Stimulated activated naive CD8-positive, alpha-beta T cell treated with anti-CD3 and anti-CD28 coated beads, Interleukin-15, Interleukin-2, amounts not matched to agents 100 ng/mL and 50 ng/mL, for 24 hours (primary cell): ENCODE results near the gene TMEM131.

ENCODE experiments used
- H3K27ac Mint-ChIP-seq: one replicate; pipeline ENCODE4 v1.8.0; 2021; ENCODE audit warnings: mild to moderate bottlenecking, mixed read lengths
- H3K27me3 Mint-ChIP-seq: one replicate; pipeline ENCODE4 v1.8.0; 2021; ENCODE audit warnings: mixed read lengths
- H3K36me3 Mint-ChIP-seq: one replicate; pipeline ENCODE4 v1.8.0; 2021; ENCODE audit warnings: low read depth, mixed read lengths
- H3K4me1 Mint-ChIP-seq: one replicate; pipeline ENCODE4 v1.8.0; 2021; ENCODE audit warnings: low read depth, mixed read lengths
- H3K4me3 Mint-ChIP-seq: one replicate; pipeline ENCODE4 v1.8.0; 2021; ENCODE audit warnings: mild to moderate bottlenecking, mixed read lengths
- H3K9me3 Mint-ChIP-seq: one replicate; pipeline ENCODE4 v1.8.0; 2021; ENCODE audit warnings: mixed read lengths

The TMEM131 gene

DNA sequence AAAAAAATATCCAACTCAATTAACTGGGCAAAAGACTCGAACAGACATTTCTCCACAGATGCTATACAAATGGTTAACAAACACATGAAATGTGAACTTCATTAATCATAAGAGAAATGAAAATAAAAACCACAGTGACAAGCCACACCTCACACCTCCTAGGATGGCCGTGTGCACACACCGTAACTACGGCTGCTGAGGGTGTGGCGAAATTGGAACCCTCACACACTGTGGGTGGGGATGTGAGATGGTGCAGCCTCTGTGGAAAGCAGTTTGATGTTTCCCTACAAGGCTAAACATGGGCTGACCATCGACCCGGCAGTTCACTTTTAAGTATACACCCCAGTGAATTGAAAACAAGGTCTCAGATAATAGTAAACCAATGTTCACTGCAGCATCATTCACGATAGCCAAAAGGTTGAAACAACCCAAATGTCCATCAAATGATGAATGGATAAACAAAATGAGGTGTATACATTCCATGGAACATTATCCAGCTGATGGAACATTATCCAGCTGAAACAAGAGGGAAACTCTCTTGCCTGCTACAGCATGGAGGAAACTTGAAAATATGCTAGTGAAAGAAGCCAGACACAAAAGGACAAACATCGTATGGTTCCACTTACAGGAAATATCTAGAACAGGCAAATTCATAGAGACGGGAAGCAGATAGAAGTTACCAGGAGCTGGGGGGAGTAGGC, 250.1 kb downstream of the TMEM131 start:
- peak overlapping the region; percentile 47 for H3K27ac Mint-ChIP-seq
- no peaks in the 10 kb centered on the region for H3K27me3 Mint-ChIP-seq
- peaks cover 27% of the 10 kb centered on the region for H3K36me3 Mint-ChIP-seq
- peaks cover 78% of the 10 kb centered on the region for H3K4me1 Mint-ChIP-seq
- H3K4me3 Mint-ChIP-seq, result no peak overlapping the region
- no peaks in the 10 kb centered on the region for H3K9me3 Mint-ChIP-seq

DNA sequence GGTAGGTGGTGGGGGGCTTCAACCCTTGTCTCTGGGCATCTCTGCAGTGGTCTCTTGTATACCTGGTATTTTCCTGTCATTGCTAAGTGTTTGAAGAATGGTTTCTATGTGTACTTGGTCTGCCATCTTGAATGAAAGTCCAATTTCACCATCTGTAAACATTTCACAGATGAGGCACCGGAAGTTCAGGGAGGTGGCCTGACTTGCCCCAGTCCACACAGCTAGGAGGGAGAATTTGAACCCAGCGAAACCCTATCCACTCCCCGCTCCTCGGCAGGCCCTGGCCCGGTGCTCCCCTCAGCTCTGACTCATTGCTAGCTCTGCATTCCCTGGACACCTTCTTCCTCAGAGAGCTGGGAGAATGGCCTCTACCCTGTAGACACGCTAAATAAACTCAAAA, 251.8 kb downstream of the TMEM131 start:
- H3K9me3 Mint-ChIP-seq, result no peaks in the 10 kb centered on the region
- no peaks in the 10 kb centered on the region for H3K27me3 Mint-ChIP-seq
- peaks cover 37% of the 10 kb centered on the region for H3K36me3 Mint-ChIP-seq
- H3K27ac Mint-ChIP-seq, result peak overlapping the region; percentile 22
- no peak overlapping the region for H3K4me3 Mint-ChIP-seq
- H3K4me1 Mint-ChIP-seq, result peaks cover 83% of the 10 kb centered on the region

DNA sequence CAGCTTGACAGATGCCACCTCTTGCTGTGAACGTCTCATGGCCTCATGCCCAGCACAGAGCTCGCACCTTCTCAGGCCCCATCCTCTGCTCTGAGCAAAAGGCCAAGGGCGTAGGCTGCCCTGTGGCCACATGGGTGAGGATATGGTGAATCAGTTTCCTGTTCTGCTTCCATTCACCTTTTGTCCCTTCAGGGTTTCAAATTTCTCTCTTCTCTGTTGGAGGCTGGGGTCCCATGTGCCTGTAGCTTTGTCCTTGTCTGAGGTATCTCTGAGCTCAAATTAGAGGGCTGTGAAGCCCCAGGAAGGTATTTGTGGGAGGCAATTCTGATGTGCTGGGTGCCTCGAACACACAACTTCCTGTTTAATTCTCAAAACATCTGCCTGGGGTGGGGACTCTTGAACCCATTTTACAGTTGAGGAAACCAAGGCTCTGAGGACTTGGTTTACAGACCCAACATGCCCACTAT, 253.3 kb downstream of the TMEM131 start:
- peak overlapping the region; percentile 78 for H3K27ac Mint-ChIP-seq
- H3K4me1 Mint-ChIP-seq, result peaks cover 75% of the 10 kb centered on the region
- H3K9me3 Mint-ChIP-seq, result no peaks in the 10 kb centered on the region
- H3K36me3 Mint-ChIP-seq, result peaks cover 47% of the 10 kb centered on the region
- H3K4me3 Mint-ChIP-seq, result no peak overlapping the region
- H3K27me3 Mint-ChIP-seq, result no peaks in the 10 kb centered on the region

- Mint-ChIP-seq H3K27me3 (no peaks in the 10 kb centered on the region), H3K27ac (peak overlapping the region; percentile 78), H3K9me3 (no peaks in the 10 kb centered on the region), H3K36me3 (peaks cover 51% of the 10 kb centered on the region), H3K4me1 (peaks cover 69% of the 10 kb centered on the region), H3K4me3 (peak overlapping the region; percentile 4)
Measured at GRCh38 chr2:97741686-97742085, 254.1 kb downstream of the TMEM131 start.

DNA sequence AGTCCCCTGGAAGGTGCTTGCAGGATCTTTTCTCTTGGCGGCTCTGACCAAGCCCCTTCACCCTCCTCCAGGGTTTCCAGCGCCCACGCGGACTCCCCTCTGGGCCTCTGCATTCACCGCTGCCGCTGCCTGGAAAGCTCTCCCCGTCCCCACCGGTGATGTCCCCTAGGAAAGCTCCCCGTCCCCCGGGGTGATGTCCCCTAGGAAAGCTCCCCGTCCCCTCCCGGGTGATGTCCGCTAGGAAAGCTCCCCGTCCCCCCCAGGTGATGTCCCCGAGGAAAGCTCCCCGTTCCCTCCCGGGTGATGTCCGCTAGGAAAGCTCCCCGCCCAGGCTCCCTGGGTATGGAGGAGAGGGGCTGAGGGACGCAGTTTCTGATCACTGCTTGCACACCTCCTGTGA, 254.5 kb downstream of the TMEM131 start:
- no peaks in the 10 kb centered on the region for H3K9me3 Mint-ChIP-seq
- H3K27me3 Mint-ChIP-seq, result no peaks in the 10 kb centered on the region
- H3K36me3 Mint-ChIP-seq, result peaks cover 56% of the 10 kb centered on the region
- H3K4me1 Mint-ChIP-seq, result peaks cover 65% of the 10 kb centered on the region
- no peak overlapping the region for H3K27ac Mint-ChIP-seq
- H3K4me3 Mint-ChIP-seq, result no peak overlapping the region

DNA sequence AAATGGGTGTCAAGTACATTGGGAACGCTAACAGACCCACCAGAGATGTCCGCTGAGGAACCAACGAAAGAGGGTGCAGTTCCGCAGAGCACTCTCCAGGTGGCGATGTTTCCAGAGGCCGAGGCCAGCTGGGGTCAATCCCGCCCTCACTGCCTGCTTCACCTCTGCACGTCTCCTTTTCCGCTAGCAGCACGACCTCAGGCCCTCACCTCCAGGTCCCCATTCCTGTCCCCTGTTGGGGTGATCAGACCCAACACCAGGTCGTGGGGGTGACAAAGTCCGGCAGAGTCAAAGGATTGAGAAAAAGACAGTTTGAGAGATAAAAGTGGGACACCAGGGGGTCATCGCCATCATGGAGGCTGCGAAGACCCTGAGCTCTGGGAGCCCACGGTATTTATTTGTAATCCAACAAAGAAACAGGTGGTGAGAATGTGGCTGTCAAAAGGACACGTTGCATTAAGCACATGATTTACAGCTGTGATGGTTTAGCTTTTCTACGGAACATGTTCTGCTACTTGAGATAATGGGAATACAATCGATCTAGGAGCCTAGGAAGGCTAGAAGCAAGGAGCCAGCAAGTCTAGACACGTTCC, 255.1 kb downstream of the TMEM131 start:
- H3K27me3 Mint-ChIP-seq, result no peaks in the 10 kb centered on the region
- no peaks in the 10 kb centered on the region for H3K9me3 Mint-ChIP-seq
- peaks cover 60% of the 10 kb centered on the region for H3K4me1 Mint-ChIP-seq
- H3K4me3 Mint-ChIP-seq, result no peak overlapping the region
- peaks cover 58% of the 10 kb centered on the region for H3K36me3 Mint-ChIP-seq
- H3K27ac Mint-ChIP-seq, result peak overlapping the region; percentile 61

DNA sequence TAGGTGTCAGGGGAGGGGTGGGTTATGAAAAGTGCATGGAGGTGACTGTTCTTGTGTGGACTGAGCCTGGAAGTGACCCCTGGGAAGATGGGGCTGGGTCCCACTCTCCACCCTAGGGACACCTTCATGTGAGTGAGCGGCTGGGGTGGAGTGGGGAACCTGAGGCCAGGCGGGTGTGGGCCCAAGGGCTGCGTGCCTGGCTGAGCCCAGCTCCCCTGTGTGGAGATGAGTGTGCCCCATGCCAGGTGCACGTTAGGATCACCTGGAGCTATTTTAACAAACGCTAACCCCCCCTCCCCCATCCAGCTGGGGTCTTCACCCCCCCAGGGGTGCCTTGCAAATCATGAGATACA, 255.9 kb downstream of the TMEM131 start:
- H3K27me3 Mint-ChIP-seq, result no peaks in the 10 kb centered on the region
- no peak overlapping the region for H3K27ac Mint-ChIP-seq
- H3K9me3 Mint-ChIP-seq, result no peaks in the 10 kb centered on the region
- no peak overlapping the region for H3K4me3 Mint-ChIP-seq
- H3K4me1 Mint-ChIP-seq, result peaks cover 52% of the 10 kb centered on the region
- peaks cover 58% of the 10 kb centered on the region for H3K36me3 Mint-ChIP-seq

- Mint-ChIP-seq H3K36me3 (peaks cover 55% of the 10 kb centered on the region), H3K4me1 (peaks cover 46% of the 10 kb centered on the region), H3K4me3 (no peak overlapping the region), H3K9me3 (no peaks in the 10 kb centered on the region), H3K27ac (peak overlapping the region; percentile 43), H3K27me3 (no peaks in the 10 kb centered on the region)
Measured at GRCh38 chr2:97739020-97739892, 256.5 kb downstream of the TMEM131 start.

DNA sequence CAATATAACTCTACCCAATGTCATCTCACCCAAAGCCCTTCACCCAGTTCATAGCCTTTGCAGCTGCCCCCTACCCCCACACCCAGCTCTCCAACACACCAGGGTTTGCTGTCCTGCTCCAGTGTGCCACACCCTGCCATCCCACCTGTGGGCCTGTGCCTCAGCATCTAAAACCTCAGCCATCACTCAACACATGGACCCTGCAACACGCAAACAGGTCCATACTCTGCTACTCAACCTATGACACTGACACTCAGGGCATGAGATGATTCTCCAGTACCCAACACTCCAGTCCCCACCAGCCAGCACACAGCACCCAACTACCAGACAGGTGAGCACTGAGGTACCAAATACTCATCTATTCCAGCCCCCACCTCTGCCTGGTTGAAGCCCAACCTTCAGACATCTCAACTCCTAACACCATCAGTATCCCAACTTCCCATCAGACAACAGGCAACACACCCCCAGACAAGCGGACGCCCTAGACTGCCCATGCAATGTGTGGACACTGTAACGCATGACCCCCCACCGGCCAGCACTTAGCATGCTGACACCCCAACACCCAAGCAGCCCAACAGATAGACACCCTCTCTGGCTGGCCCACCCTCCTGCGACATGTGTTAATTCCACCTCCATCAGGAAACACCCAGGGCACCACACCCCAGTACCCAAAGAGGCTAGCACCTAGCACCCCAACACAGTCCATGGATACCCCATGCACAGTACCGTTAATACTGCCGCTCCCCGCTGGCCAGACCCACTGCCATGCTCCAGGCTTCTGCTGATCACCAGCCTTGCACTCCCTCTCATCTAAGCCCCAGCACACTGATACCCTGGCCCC, 257.3 kb downstream of the TMEM131 start:
- no peaks in the 10 kb centered on the region for H3K9me3 Mint-ChIP-seq
- H3K4me3 Mint-ChIP-seq, result no peak overlapping the region
- H3K27ac Mint-ChIP-seq, result peak overlapping the region; percentile 43
- peaks cover 52% of the 10 kb centered on the region for H3K36me3 Mint-ChIP-seq
- peaks cover 38% of the 10 kb centered on the region for H3K4me1 Mint-ChIP-seq
- H3K27me3 Mint-ChIP-seq, result no peaks in the 10 kb centered on the region

- Mint-ChIP-seq H3K4me1 (peaks cover 30% of the 10 kb centered on the region), H3K36me3 (peaks cover 52% of the 10 kb centered on the region), H3K27me3 (no peaks in the 10 kb centered on the region), H3K4me3 (no peak overlapping the region), H3K27ac (peak overlapping the region; percentile 75), H3K9me3 (no peaks in the 10 kb centered on the region)
Measured at GRCh38 chr2:97737421-97738178, 258.1 kb downstream of the TMEM131 start.

DNA sequence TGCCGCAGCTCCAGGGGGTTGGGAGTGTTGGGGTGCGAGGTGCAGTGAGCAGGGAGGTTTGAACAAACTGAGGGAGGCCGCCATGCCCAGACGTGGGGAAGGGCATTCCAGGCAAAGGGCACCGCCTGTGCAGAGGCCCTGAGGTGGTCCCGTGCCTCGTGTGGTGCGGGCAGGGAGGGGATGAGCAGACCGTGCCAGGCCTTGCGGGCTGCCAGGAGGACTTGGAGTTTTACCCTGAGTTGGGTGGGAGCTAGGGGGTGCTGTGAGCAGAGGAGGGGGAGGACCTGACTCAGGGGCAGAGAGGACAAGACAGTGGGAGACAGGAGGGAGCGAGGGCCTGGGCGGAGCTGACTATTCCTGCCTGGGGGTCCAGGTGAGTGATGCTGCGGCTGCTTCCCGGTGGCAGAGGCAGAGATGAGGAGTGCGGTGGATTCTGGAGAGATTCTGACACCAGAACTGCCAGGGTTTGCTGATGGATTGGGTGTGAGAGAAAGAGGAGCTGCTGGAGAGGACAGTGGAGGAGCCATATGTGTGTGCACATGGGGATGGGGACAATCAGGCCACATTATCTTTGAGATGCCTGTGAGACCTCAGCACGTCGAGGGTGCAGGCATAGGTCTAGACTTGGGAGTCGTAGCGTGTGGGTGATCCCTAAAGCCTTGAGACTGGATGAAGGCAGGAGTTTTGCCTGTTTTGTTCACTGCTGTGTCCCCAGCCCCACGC, 259.0 kb downstream of the TMEM131 start:
- peaks cover 24% of the 10 kb centered on the region for H3K4me1 Mint-ChIP-seq
- no peaks in the 10 kb centered on the region for H3K27me3 Mint-ChIP-seq
- H3K36me3 Mint-ChIP-seq, result peaks cover 49% of the 10 kb centered on the region
- no peaks in the 10 kb centered on the region for H3K9me3 Mint-ChIP-seq
- H3K4me3 Mint-ChIP-seq, result no peak overlapping the region
- peak overlapping the region; percentile 75 for H3K27ac Mint-ChIP-seq

DNA sequence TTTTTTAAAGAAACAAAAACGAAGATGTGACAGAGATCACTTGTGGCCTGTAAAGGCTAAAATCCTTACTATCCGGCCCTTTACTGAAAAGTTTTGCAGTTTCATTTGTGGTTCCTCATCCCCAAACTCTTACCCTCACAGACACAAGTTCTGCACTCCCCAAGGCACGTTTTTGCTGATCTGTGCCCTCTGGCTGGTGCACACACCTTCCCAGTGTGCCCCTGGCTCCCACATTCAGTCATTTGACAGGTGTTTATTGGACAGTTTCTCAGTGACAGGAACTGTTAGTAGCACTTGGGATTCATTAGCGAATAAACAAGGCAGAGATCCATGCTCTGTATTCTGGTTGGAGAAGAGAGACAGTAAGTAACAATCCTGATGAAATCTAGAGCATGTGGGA, 259.6 kb downstream of the TMEM131 start:
- no peaks in the 10 kb centered on the region for H3K9me3 Mint-ChIP-seq
- no peak overlapping the region for H3K4me3 Mint-ChIP-seq
- H3K36me3 Mint-ChIP-seq, result peaks cover 50% of the 10 kb centered on the region
- no peaks in the 10 kb centered on the region for H3K27me3 Mint-ChIP-seq
- peaks cover 24% of the 10 kb centered on the region for H3K4me1 Mint-ChIP-seq
- peak overlapping the region; percentile 31 for H3K27ac Mint-ChIP-seq

DNA sequence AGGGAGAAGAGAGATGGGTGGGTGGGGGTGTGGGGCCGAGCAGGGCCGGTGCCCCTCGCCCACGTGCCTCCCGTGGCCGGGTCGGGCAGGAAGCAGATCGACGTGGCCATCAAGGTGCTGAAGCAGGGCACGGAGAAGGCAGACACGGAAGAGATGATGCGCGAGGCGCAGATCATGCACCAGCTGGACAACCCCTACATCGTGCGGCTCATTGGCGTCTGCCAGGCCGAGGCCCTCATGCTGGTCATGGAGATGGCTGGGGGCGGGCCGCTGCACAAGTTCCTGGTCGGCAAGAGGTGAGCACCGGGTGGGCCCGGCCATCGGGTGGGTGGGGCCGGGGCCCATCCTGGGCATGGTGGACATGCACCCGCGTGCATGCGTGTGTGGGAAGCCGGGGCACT, 260.6 kb downstream of the TMEM131 start:
- H3K9me3 Mint-ChIP-seq, result peaks cover 3% of the 10 kb centered on the region
- no peak overlapping the region for H3K27ac Mint-ChIP-seq
- no peaks in the 10 kb centered on the region for H3K27me3 Mint-ChIP-seq
- H3K4me3 Mint-ChIP-seq, result no peak overlapping the region
- H3K36me3 Mint-ChIP-seq, result peaks cover 48% of the 10 kb centered on the region
- H3K4me1 Mint-ChIP-seq, result peaks cover 21% of the 10 kb centered on the region
